CD4-positive, alpha-beta T cell treated with Interleukin-15 for 4 hours (primary cell): Measurements from ENCODE around the gene CIITA.

Experiments used
- DNase-seq: peaks from one replicate; pipeline ENCODE4 v3.0.0-alpha.2; 2020; ENCODE audit warnings: low spot score

CIITA gene

DNA sequence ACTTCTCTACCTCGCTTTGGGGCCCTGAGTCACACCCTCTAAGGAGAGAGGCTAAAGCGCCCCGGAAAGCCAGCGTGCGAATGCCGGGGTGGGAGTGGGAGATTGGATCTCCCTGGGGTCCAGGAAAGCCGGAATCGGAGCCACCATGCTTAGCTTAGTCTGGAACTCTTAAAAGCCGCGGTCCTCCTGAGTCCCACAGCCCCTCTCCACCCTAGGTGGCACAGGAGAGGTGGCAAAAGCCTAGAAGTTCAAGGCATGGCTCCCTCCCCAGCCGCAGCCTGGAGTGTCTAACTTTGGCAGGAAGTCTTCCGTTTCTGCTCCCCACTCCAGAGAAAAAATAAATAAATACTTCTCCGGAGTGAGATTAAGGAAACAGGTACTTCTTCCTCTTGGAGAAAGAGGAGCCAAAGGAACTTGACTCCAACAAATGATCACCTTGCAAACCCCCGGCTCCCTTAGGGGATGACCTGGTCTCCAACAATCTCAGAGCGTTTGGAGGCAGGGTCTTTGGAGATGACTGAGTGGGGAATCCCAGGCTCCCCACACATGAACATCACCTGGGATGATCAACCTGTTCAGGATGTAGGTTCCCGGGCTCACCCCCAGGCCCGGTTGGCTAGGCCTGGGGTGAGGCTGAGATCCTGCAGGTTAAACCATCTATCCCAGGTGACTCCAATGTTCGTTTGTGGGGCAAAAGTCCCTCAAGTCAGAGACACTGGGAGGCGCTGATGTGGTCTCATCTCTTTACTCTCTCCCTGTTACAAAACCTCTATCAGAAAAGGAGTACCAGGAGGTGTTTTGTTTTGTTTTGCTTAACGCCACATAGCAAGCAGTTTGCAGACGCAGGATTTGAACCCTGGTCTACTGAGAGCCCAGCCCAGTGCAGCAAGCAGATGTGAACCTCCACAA, 2.9 kb downstream of the CIITA start:
- DNase-seq: no peak

- no peak for DNase-seq
These were observed 3.8 kb downstream of the CIITA start for GRCh38 chr16:10880594-10881452.

DNA sequence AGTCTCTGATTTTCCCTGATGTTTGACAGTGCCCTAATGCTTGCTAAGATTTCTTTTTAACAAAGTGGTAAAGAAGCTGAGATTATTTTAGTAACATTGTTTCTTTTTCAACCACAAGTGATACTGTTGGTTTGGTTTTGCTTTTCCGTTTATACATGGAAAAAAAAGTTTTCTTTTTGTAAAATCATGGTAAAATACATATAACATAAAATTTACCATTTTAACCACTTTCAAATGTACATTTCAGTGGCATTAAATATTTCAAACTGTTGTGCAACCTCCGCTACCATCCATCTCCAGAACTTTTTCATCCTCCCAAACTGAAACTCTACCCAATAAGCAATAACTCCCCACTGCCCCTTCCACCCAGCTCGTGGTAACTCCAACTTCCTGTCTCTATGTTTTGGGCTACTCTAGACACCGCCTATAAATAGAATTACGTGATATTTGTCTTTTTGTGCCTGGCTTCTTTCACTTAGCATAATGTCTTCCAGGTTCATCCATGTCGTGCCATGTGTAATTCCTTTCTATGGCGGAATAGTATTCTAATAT, 4.6 kb downstream of the CIITA start:
- DNase-seq: no peak

GRCh38 chr16:10883004-10883403, 6.0 kb downstream of the CIITA start:
- no peak for DNase-seq

DNA sequence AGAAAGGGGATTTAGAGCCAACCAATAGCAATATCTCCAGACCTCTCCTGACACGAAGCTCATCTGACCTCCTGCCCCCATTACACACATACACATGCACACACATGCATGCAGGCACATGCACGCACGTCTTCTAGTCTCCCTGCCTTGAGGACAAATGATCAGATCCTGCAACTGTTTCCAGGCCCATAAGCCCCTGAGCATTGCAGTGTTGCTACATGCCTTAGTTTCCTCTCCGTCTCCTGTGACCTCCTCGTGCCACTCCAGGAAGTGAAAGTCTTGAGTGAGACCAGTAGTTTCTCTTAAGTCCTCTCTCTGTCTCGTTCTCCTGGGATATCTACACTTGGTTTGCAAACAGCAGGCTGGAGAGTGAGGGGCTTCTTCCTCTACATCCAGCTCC, 8.2 kb downstream of the CIITA start:
- no peak for DNase-seq

- no peak for DNase-seq
These were observed 11.4 kb downstream of the CIITA start for GRCh38 chr16:10888320-10888937.

- no peak for DNase-seq
These were observed 12.9 kb downstream of the CIITA start for GRCh38 chr16:10889855-10890254.

DNA sequence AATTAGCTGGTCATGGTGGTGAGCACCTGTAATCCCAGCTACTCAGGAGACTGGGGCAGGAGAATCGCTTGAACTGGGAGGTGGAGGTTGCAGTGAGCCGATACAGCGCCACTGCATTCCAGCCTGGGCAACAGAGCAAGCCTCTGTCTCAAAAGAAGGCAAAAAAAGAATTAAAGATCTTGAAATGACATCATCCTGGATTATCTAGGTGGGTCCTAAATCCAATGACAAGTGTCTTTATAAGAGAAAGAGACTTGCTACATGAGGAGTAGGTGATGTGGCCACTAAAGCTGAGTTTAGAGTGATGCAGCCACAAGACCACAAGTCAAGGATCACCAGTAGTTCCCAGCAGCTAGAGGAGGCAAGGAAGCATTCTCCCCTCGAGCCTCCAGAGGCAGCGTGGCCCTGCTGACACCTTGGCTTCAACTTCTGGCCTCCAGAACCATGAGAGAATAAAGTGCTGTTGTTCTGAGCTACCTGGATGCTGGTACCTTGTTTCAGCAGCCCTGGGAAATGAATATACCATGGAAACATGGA, 15.8 kb downstream of the CIITA start:
- DNase-seq: no peak

DNA sequence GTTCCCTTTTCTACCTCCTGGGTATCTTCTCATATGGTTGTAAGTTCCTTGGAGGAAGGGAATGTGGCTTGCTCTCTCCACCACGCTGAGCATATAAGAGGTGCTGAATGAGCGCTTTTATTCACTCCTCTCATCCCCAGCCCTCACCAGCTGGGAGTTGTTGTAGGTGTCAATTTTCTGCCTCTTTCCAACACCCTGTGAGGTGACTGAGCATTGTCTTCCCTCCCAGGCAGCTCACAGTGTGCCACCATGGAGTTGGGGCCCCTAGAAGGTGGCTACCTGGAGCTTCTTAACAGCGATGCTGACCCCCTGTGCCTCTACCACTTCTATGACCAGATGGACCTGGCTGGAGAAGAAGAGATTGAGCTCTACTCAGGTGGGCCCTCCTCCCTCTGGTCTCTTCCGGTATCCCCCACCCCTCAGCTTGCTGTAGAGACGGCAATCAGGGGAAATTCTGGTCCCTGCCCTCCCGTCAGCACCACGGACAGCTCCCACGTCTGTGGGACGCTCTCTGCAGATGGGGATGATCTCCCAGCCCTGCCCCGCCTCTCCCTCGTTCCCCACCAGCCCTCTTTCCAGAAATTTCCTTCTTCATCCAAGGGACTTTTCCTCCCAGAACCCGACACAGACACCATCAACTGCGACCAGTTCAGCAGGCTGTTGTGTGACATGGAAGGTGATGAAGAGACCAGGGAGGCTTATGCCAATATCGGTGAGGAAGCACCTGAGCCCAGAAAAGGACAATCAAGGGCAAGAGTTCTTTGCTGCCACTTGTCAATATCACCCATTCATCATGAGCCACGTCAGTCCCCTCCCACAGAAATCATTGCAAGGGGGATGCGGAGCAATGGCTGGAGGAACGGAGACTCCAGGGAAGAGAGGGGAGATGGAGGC, 18.3 kb downstream of the CIITA start:
- DNase-seq: no peak

- DNase-seq: no peak
These were observed 19.2 kb downstream of the CIITA start for GRCh38 chr16:10896165-10896564.

- DNase-seq: no peak
These were observed 19.7 kb downstream of the CIITA start for GRCh38 chr16:10896723-10897122.

GRCh38 chr16:10897134-10897533, 20.1 kb downstream of the CIITA start:
- no peak for DNase-seq

GRCh38 chr16:10902999-10903398, 26.0 kb downstream of the CIITA start:
- DNase-seq: no peak

- DNase-seq: no peak
These were observed 29.5 kb downstream of the CIITA start for GRCh38 chr16:10906482-10906881.

GRCh38 chr16:10906914-10907756, 30.1 kb downstream of the CIITA start:
- DNase-seq: no peak

DNA sequence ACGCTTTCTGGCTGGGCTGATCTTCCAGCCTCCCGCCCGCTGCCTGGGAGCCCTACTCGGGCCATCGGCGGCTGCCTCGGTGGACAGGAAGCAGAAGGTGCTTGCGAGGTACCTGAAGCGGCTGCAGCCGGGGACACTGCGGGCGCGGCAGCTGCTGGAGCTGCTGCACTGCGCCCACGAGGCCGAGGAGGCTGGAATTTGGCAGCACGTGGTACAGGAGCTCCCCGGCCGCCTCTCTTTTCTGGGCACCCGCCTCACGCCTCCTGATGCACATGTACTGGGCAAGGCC, 30.7 kb downstream of the CIITA start:
- no peak for DNase-seq

- DNase-seq: no peak
These were observed 34.3 kb downstream of the CIITA start for GRCh38 chr16:10911267-10911666.

GRCh38 chr16:10916534-10916933, 39.5 kb downstream of the CIITA start:
- DNase-seq: no peak

DNA sequence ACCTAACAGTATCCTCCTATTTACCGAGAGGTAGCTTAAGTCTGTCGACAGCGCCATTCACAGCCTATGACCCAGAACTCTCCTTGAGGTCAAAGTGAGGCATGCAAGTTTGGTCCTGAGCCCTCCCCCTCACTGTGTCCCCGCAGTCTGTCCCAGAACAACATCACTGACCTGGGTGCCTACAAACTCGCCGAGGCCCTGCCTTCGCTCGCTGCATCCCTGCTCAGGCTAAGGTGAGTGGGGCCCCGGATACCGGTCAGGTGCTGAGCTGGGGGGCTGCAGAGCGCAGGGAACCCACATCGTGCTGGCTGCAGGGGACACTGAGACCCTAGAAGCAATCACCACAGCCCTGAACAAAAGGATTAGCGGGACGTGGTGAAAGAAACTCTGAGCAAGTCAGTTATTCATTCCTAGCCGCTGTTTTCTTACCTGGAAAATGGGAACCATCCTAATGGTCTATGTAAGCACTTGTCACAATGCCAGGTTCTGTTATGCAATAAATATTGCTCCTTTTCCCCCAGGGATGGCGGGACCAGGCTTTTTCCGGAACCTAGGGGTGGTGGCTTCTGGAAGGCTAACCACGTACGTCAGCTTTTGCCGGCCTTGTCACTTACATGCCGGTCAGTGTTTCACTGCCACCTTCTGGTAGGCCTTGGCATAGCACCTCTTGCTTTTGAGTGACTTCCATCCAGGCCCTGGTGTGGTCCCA, 41.4 kb downstream of the CIITA start:
- peak; percentile 82 for DNase-seq

DNA sequence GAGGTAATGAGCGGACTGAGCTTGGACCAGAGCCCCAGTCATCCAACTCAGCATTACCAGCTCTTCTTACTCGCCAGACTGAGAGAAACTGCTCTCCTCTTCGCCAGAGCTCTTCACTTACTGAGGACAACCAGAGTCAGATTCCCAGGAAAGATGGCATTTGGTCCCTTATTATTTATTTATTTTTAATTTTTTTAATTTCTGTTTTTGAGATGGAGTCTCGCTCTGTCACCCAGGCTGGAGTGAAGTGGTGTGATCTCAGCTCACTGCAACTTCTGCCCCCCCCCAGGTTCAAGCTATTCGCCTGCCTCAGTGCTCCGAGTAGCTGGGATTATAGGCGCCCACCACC, 42.0 kb downstream of the CIITA start:
- no peak for DNase-seq
